ENCODE results near the gene KIF16B. TPM values are rescaled to one million over a fixed set of nuclear protein-coding genes. Genes with fewer than 3 reads are reported as not detected.

Gene KIF16B
- total RNA-seq, 1 donor, result 5.8 TPM

GRCh38 chr20:16312998-16313397 lies 260.2 kb downstream of the KIF16B start:
- H3K9me3 ChIP-seq (ENCODE audit: low read depth, low read length), result no peaks in the 10 kb centered on the region
- H3K27me3 ChIP-seq (ENCODE audit: insufficient read depth, low read length), result no peaks in the 10 kb centered on the region
- H3K4me1 ChIP-seq (ENCODE audit: insufficient read depth, low read length), result peaks cover 5% of the 10 kb centered on the region
- H3K4me3 ChIP-seq (ENCODE audit: low read length), result no peak overlapping the region

- H3K9me3 ChIP-seq (ENCODE audit: low read depth, low read length), result no peaks in the 10 kb centered on the region
- no peaks in the 10 kb centered on the region for H3K27me3 ChIP-seq (ENCODE audit: insufficient read depth, low read length)
- no peak overlapping the region for H3K4me3 ChIP-seq (ENCODE audit: low read length)
- no peaks in the 10 kb centered on the region for H3K4me1 ChIP-seq (ENCODE audit: insufficient read depth, low read length)
Observed at GRCh38 chr20:16311756-16312155, 261.5 kb downstream of the KIF16B start.

GRCh38 chr20:16308754-16309153 lies 264.5 kb downstream of the KIF16B start:
- Histone ChIP-seq H3K4me1 (ENCODE audit: insufficient read depth, low read length) (no peaks in the 10 kb centered on the region), H3K9me3 (ENCODE audit: low read depth, low read length) (no peaks in the 10 kb centered on the region), H3K27me3 (ENCODE audit: insufficient read depth, low read length) (no peaks in the 10 kb centered on the region), H3K4me3 (ENCODE audit: low read length) (no peak overlapping the region)

GRCh38 chr20:16302818-16303217 lies 270.4 kb downstream of the KIF16B start:
- no peaks in the 10 kb centered on the region for H3K27me3 ChIP-seq (ENCODE audit: insufficient read depth, low read length)
- peaks cover 23% of the 10 kb centered on the region for H3K9me3 ChIP-seq (ENCODE audit: low read depth, low read length)

GRCh38 chr20:16301986-16302385 lies 271.3 kb downstream of the KIF16B start:
- Histone ChIP-seq H3K9me3 (ENCODE audit: low read depth, low read length) (peaks cover 23% of the 10 kb centered on the region), H3K4me3 (ENCODE audit: low read length) (no peak overlapping the region), H3K27me3 (ENCODE audit: insufficient read depth, low read length) (no peaks in the 10 kb centered on the region), H3K4me1 (ENCODE audit: insufficient read depth, low read length) (no peaks in the 10 kb centered on the region)

More at GRCh38 chr20:16302818-16303217, 270.4 kb downstream of the KIF16B start:
- no peaks in the 10 kb centered on the region for H3K4me1 ChIP-seq (ENCODE audit: insufficient read depth, low read length)
- no peak overlapping the region for H3K4me3 ChIP-seq (ENCODE audit: low read length)

- no peak overlapping the region for H3K4me3 ChIP-seq (ENCODE audit: low read length)
- peaks cover 23% of the 10 kb centered on the region for H3K9me3 ChIP-seq (ENCODE audit: low read depth, low read length)
- H3K4me1 ChIP-seq (ENCODE audit: insufficient read depth, low read length), result no peaks in the 10 kb centered on the region
- no peaks in the 10 kb centered on the region for H3K27me3 ChIP-seq (ENCODE audit: insufficient read depth, low read length)
Observed at GRCh38 chr20:16299897-16300296, 273.4 kb downstream of the KIF16B start.

- H3K9me3 ChIP-seq (ENCODE audit: low read depth, low read length), result peaks cover 7% of the 10 kb centered on the region
- no peaks in the 10 kb centered on the region for H3K27me3 ChIP-seq (ENCODE audit: insufficient read depth, low read length)
- peaks cover 11% of the 10 kb centered on the region for H3K4me1 ChIP-seq (ENCODE audit: insufficient read depth, low read length)
- H3K4me3 ChIP-seq (ENCODE audit: low read length), result no peak overlapping the region
Observed at GRCh38 chr20:16296931-16297330, 276.3 kb downstream of the KIF16B start.

- no peaks in the 10 kb centered on the region for H3K27me3 ChIP-seq (ENCODE audit: insufficient read depth, low read length)
- H3K9me3 ChIP-seq (ENCODE audit: low read depth, low read length), result no peaks in the 10 kb centered on the region
Observed at GRCh38 chr20:16295534-16295933, 277.7 kb downstream of the KIF16B start.

GRCh38 chr20:16293590-16293989 lies 279.7 kb downstream of the KIF16B start:
- Histone ChIP-seq H3K4me3 (ENCODE audit: low read length) (no peak overlapping the region), H3K9me3 (ENCODE audit: low read depth, low read length) (no peaks in the 10 kb centered on the region), H3K4me1 (ENCODE audit: insufficient read depth, low read length) (peaks cover 11% of the 10 kb centered on the region), H3K27me3 (ENCODE audit: insufficient read depth, low read length) (no peaks in the 10 kb centered on the region)

More at GRCh38 chr20:16295534-16295933, 277.7 kb downstream of the KIF16B start:
- no peak overlapping the region for H3K4me3 ChIP-seq (ENCODE audit: low read length)
- peaks cover 11% of the 10 kb centered on the region for H3K4me1 ChIP-seq (ENCODE audit: insufficient read depth, low read length)

- Histone ChIP-seq H3K9me3 (ENCODE audit: low read depth, low read length) (no peaks in the 10 kb centered on the region), H3K4me3 (ENCODE audit: low read length) (no peak overlapping the region), H3K4me1 (ENCODE audit: insufficient read depth, low read length) (peaks cover 11% of the 10 kb centered on the region), H3K27me3 (ENCODE audit: insufficient read depth, low read length) (no peaks in the 10 kb centered on the region)
Observed at GRCh38 chr20:16292226-16292880, 280.9 kb downstream of the KIF16B start.

- H3K4me3 ChIP-seq (ENCODE audit: low read length), result no peak overlapping the region
- no peaks in the 10 kb centered on the region for H3K27me3 ChIP-seq (ENCODE audit: insufficient read depth, low read length)
- H3K4me1 ChIP-seq (ENCODE audit: insufficient read depth, low read length), result peaks cover 11% of the 10 kb centered on the region
- H3K9me3 ChIP-seq (ENCODE audit: low read depth, low read length), result no peaks in the 10 kb centered on the region
Observed at GRCh38 chr20:16290358-16290757, 282.9 kb downstream of the KIF16B start.

- Histone ChIP-seq H3K4me3 (ENCODE audit: low read length) (no peak overlapping the region), H3K27me3 (ENCODE audit: insufficient read depth, low read length) (no peaks in the 10 kb centered on the region), H3K4me1 (ENCODE audit: insufficient read depth, low read length) (peaks cover 6% of the 10 kb centered on the region), H3K9me3 (ENCODE audit: low read depth, low read length) (no peaks in the 10 kb centered on the region)
Observed at GRCh38 chr20:16287776-16288175, 285.5 kb downstream of the KIF16B start.

- H3K4me3 ChIP-seq (ENCODE audit: low read length), result no peak overlapping the region
- no peaks in the 10 kb centered on the region for H3K27me3 ChIP-seq (ENCODE audit: insufficient read depth, low read length)
- H3K9me3 ChIP-seq (ENCODE audit: low read depth, low read length), result no peaks in the 10 kb centered on the region
- H3K4me1 ChIP-seq (ENCODE audit: insufficient read depth, low read length), result no peaks in the 10 kb centered on the region
Observed at GRCh38 chr20:16286601-16287000, 286.6 kb downstream of the KIF16B start.

- Histone ChIP-seq H3K9me3 (ENCODE audit: low read depth, low read length) (no peaks in the 10 kb centered on the region), H3K27me3 (ENCODE audit: insufficient read depth, low read length) (no peaks in the 10 kb centered on the region), H3K4me1 (ENCODE audit: insufficient read depth, low read length) (no peaks in the 10 kb centered on the region), H3K4me3 (ENCODE audit: low read length) (no peak overlapping the region)
Observed at GRCh38 chr20:16284385-16285100, 288.7 kb downstream of the KIF16B start.

- Histone ChIP-seq H3K9me3 (ENCODE audit: low read depth, low read length) (no peaks in the 10 kb centered on the region), H3K4me1 (ENCODE audit: insufficient read depth, low read length) (no peaks in the 10 kb centered on the region), H3K27me3 (ENCODE audit: insufficient read depth, low read length) (no peaks in the 10 kb centered on the region), H3K4me3 (ENCODE audit: low read length) (no peak overlapping the region)
Observed at GRCh38 chr20:16283978-16284377, 289.3 kb downstream of the KIF16B start.

GRCh38 chr20:16283307-16283706 lies 289.9 kb downstream of the KIF16B start:
- no peaks in the 10 kb centered on the region for H3K9me3 ChIP-seq (ENCODE audit: low read depth, low read length)
- no peaks in the 10 kb centered on the region for H3K27me3 ChIP-seq (ENCODE audit: insufficient read depth, low read length)
- no peaks in the 10 kb centered on the region for H3K4me1 ChIP-seq (ENCODE audit: insufficient read depth, low read length)
- H3K4me3 ChIP-seq (ENCODE audit: low read length), result no peak overlapping the region

Measured in mononuclear cell (primary cell).